Fibroblast of the aortic adventitia (primary cell): ENCODE results near the gene PLD3. TPM values are rescaled to one million over a fixed set of nuclear protein-coding genes. Genes with fewer than 3 reads are reported as not detected.

Experiments
- DNase-seq: peaks from one replicate; pipeline ENCODE4 v3.0.0-alpha.2; 2010; ENCODE audit warnings: low read depth
- H3K4me3 ChIP-seq: 2 replicates; pipeline ENCODE4 v1.5.1; 2011; ENCODE audit warnings: low read depth, mild to moderate bottlenecking, control low read depth, low read length, moderate library complexity
- total RNA-seq: library from RNA; depleted of rRNA; stranded (reverse); fragments of >200 nt; gene quantifications from 2 replicates; pipeline ENCODE4 v1.2.3, GENCODE V29; 2012; ENCODE audit warnings: low replicate concordance
- TF ChIP-seq, protein P1 (sequence below): IDR thresholded peaks from 2 replicates; pipeline ENCODE4 v1.5.1; 2011; ENCODE audit warnings: mild to moderate bottlenecking, low read length, control low read depth, inconsistent platforms; ENCODE audit not compliant: insufficient read depth

PLD3 gene
- total RNA-seq, 1 donor = 252 TPM

DNA sequence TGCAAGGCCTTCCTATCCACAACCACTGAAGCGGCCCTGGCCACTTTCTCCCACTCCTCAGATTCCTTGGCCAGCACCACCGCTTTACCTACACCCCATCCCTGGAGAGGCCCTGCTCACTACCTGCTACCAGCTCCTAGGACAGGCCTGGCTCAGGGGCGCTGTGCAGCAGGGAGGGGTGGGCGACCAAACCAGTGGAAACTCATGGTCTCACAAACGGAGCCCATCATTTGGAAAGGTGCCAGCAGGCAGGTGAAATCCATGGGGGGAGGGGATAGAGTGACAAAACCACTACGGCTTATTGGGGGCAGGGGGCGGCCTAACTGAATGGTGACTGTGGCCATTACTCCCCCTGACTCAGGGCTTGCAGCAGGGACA is 27.9 kb upstream of the PLD3 start:
- DNase-seq = no peak
- no peak overlapping the region for H3K4me3 ChIP-seq
- TF ChIP-seq, protein P1, sequence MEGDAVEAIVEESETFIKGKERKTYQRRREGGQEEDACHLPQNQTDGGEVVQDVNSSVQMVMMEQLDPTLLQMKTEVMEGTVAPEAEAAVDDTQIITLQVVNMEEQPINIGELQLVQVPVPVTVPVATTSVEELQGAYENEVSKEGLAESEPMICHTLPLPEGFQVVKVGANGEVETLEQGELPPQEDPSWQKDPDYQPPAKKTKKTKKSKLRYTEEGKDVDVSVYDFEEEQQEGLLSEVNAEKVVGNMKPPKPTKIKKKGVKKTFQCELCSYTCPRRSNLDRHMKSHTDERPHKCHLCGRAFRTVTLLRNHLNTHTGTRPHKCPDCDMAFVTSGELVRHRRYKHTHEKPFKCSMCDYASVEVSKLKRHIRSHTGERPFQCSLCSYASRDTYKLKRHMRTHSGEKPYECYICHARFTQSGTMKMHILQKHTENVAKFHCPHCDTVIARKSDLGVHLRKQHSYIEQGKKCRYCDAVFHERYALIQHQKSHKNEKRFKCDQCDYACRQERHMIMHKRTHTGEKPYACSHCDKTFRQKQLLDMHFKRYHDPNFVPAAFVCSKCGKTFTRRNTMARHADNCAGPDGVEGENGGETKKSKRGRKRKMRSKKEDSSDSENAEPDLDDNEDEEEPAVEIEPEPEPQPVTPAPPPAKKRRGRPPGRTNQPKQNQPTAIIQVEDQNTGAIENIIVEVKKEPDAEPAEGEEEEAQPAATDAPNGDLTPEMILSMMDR = no peak

DNA sequence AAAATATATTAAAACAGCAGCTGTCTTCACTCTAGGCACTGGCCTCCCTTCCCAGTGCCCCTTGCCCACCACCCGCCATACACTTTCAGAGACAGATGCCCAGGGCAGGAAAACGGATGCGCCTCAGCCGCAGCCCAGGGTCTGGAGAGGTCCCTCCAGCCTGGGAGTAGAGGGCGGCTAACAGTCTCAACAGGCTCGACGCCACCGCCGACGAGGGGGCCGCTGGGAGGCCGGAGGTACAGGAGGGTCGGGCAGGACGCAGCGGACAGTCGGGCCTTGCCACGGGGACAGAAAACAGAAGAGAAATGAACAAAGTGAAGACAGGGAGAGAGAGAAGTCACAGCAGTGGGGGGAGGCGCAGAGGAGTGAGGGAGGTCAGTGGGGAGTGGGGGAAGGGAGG is 27.4 kb upstream of the PLD3 start:
- TF ChIP-seq, protein P1 = no peak
- no peak for DNase-seq
- H3K4me3 ChIP-seq = no peak overlapping the region

- DNase-seq = no peak
- TF ChIP-seq, protein P1 = no peak
- no peak overlapping the region for H3K4me3 ChIP-seq
These were observed 26.8 kb upstream of the PLD3 start for GRCh38 chr19:40321566-40322270.

DNA sequence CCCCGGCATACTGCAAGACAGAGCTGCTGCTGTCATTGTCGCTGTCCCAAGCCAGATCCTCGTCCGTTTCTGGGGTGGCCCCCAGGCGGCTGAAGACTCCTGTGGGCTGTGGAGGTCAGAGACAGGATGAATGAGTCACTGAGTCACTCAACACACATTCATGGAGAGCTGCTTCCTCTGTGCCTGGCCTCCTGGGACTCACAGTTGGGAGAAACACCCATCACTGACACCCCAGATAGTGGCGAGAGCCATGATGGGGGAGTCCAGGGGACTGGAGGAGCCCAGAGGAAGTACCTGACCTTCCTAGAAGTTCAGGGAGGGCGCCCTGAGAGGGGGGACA is 26.3 kb upstream of the PLD3 start:
- no peak overlapping the region for H3K4me3 ChIP-seq
- TF ChIP-seq, protein P1 = no peak
- DNase-seq = no peak

GRCh38 chr19:40322951-40323615 is 25.4 kb upstream of the PLD3 start:
- TF ChIP-seq, protein P1 = no peak
- no peak for DNase-seq
- H3K4me3 ChIP-seq = no peak overlapping the region

- no peak overlapping the region for H3K4me3 ChIP-seq
- no peak for DNase-seq
- TF ChIP-seq, protein P1 = no peak
These were observed 24.8 kb upstream of the PLD3 start for GRCh38 chr19:40323705-40324104.
